ENCODE measurements around the gene RPP25L.

Gene RPP25L

GRCh38 chr9:34653151-34654072, 41.5 kb upstream of the RPP25L start:
- TF ChIP-seq, protein P1, sequence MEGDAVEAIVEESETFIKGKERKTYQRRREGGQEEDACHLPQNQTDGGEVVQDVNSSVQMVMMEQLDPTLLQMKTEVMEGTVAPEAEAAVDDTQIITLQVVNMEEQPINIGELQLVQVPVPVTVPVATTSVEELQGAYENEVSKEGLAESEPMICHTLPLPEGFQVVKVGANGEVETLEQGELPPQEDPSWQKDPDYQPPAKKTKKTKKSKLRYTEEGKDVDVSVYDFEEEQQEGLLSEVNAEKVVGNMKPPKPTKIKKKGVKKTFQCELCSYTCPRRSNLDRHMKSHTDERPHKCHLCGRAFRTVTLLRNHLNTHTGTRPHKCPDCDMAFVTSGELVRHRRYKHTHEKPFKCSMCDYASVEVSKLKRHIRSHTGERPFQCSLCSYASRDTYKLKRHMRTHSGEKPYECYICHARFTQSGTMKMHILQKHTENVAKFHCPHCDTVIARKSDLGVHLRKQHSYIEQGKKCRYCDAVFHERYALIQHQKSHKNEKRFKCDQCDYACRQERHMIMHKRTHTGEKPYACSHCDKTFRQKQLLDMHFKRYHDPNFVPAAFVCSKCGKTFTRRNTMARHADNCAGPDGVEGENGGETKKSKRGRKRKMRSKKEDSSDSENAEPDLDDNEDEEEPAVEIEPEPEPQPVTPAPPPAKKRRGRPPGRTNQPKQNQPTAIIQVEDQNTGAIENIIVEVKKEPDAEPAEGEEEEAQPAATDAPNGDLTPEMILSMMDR (IDR thresholded peaks at IDR 0.05; ENCODE audit: borderline replicate concordance, control extremely low read depth, extremely low read depth, insufficient read depth, missing control alignments) = no peak
- no peak for DNase-seq (ENCODE audit: low spot score)
- in situ Hi-C loops (cut with MboI; ENCODE audit: low sequenced_read_pairs, unreplicated experiment) = no loop called here

- in situ Hi-C loops (cut with MboI; ENCODE audit: low sequenced_read_pairs, unreplicated experiment) = no loop called here
- TF ChIP-seq, protein P1 (IDR thresholded peaks at IDR 0.05; ENCODE audit: borderline replicate concordance, control extremely low read depth, extremely low read depth, insufficient read depth, missing control alignments) = no peak
- no peak for DNase-seq (ENCODE audit: low spot score)
Measured at GRCh38 chr9:34652602-34653000, 40.7 kb upstream of the RPP25L start.

GRCh38 chr9:34651876-34652601, 40.1 kb upstream of the RPP25L start, which contains the start of gene IL11RA:
Gene IL11RA, plus strand, starts transcription at chr9:34652185. Its CDS starts 3,033 bp downstream, at chr9:34655218.
- TF ChIP-seq, protein P1 (IDR thresholded peaks at IDR 0.05; ENCODE audit: borderline replicate concordance, control extremely low read depth, extremely low read depth, insufficient read depth, missing control alignments) = no peak
- DNase-seq (ENCODE audit: low spot score) = no peak
- in situ Hi-C loops (cut with MboI; ENCODE audit: low sequenced_read_pairs, unreplicated experiment) = no loop called here

GRCh38 chr9:34651321-34651720, 39.4 kb upstream of the RPP25L start:
- TF ChIP-seq, protein P1 (IDR thresholded peaks at IDR 0.05; ENCODE audit: borderline replicate concordance, control extremely low read depth, extremely low read depth, insufficient read depth, missing control alignments) = no peak
- DNase-seq (ENCODE audit: low spot score) = no peak
- in situ Hi-C loops (cut with MboI; ENCODE audit: low sequenced_read_pairs, unreplicated experiment) = no loop called here

GRCh38 chr9:34650816-34651215, 38.9 kb upstream of the RPP25L start:
- TF ChIP-seq, protein P1 (IDR thresholded peaks at IDR 0.05; ENCODE audit: borderline replicate concordance, control extremely low read depth, extremely low read depth, insufficient read depth, missing control alignments) = no peak
- in situ Hi-C loops (cut with MboI; ENCODE audit: low sequenced_read_pairs, unreplicated experiment) = no loop called here
- DNase-seq (ENCODE audit: low spot score) = no peak

DNA sequence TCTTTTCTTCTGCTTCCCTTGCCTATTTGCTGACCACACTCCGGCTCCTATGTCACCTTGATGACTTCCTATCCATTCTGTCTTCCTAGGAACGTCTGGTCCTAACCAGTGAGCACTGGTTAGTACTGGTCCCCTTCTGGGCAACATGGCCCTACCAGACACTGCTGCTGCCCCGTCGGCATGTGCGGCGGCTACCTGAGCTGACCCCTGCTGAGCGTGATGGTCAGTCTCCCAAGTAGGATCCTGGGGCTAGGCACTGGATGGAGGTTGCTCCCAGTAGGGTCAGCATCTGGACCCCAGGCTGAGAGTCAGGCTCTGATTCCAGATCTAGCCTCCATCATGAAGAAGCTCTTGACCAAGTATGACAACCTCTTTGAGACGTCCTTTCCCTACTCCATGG, 36.8 kb upstream of the RPP25L start:
- in situ Hi-C loops (cut with MboI; ENCODE audit: low sequenced_read_pairs, unreplicated experiment) = no loop called here

More for the DNA sequence above, 36.8 kb upstream of the RPP25L start:
- TF ChIP-seq, protein P1 (IDR thresholded peaks at IDR 0.05; ENCODE audit: borderline replicate concordance, control extremely low read depth, extremely low read depth, insufficient read depth, missing control alignments) = no peak
- no peak for DNase-seq (ENCODE audit: low spot score)

Data from GM13976 (cell line).